Fibroblast of skin of left biceps (primary cell): Measurements from ENCODE around the gene OLFM1.
"Not testable (repeated sequence)": the region's sequence is repeated elsewhere in the genome, so short reads cannot be mapped to it uniquely, and the experiment has no call there.

Source experiments
- DNase-seq, 2 experiments: peaks; one replicate each; pipeline ENCODE4 v3.0.0-alpha.2; 2013; ENCODE audit warnings: low read depth in 2 of 2

The OLFM1 gene

GRCh38 chr9:135134268-135135022 is 47.0 kb downstream of the OLFM1 start:
- no peak for DNase-seq

GRCh38 chr9:135135171-135135928 is 47.9 kb downstream of the OLFM1 start:
- DNase-seq, result no peak

- no peak for DNase-seq
Observed at GRCh38 chr9:135135929-135136315, 48.5 kb downstream of the OLFM1 start.

GRCh38 chr9:135136481-135136880 is 49.0 kb downstream of the OLFM1 start:
- no peak for DNase-seq

GRCh38 chr9:135136991-135137832 is 49.7 kb downstream of the OLFM1 start:
- no peak for DNase-seq

GRCh38 chr9:135138078-135138855 is 50.8 kb downstream of the OLFM1 start:
- DNase-seq, result no peak

GRCh38 chr9:135139366-135139959 is 52.0 kb downstream of the OLFM1 start:
- no peak for DNase-seq

GRCh38 chr9:135141183-135141774 is 53.8 kb downstream of the OLFM1 start:
- no peak for DNase-seq

GRCh38 chr9:135144581-135145170 is 57.2 kb downstream of the OLFM1 start:
- no peak for DNase-seq

- no peak for DNase-seq
Observed at GRCh38 chr9:135145312-135145711, 57.8 kb downstream of the OLFM1 start.

- no peak for DNase-seq
Observed at GRCh38 chr9:135146241-135146640, 58.8 kb downstream of the OLFM1 start.

- DNase-seq, result no peak
Observed at GRCh38 chr9:135146766-135147473, 59.5 kb downstream of the OLFM1 start.

GRCh38 chr9:135147474-135147805 is 60.0 kb downstream of the OLFM1 start:
- no peak for DNase-seq

- DNase-seq, result no peak
Observed at GRCh38 chr9:135147938-135148337, 60.5 kb downstream of the OLFM1 start.

GRCh38 chr9:135148386-135148785 is 60.9 kb downstream of the OLFM1 start:
- no peak for DNase-seq

- not testable (repeated sequence) for DNase-seq
Observed at GRCh38 chr9:135149901-135150300, 62.4 kb downstream of the OLFM1 start.

- no peak for DNase-seq
Observed at GRCh38 chr9:135150981-135151380, 63.5 kb downstream of the OLFM1 start.

GRCh38 chr9:135151757-135152613 is 64.5 kb downstream of the OLFM1 start:
- DNase-seq, result no peak
